ENCODE data around the gene MANSC1. TPM values are rescaled to one million over a fixed set of nuclear protein-coding genes. Genes with fewer than 3 reads are reported as not detected.
"Not testable (repeated sequence)": the region's sequence is repeated elsewhere in the genome, so short reads cannot be mapped to it uniquely, and the experiment has no call there.

MANSC1 gene
- polyA plus RNA-seq, 1 donor: 30.1 TPM

DNA sequence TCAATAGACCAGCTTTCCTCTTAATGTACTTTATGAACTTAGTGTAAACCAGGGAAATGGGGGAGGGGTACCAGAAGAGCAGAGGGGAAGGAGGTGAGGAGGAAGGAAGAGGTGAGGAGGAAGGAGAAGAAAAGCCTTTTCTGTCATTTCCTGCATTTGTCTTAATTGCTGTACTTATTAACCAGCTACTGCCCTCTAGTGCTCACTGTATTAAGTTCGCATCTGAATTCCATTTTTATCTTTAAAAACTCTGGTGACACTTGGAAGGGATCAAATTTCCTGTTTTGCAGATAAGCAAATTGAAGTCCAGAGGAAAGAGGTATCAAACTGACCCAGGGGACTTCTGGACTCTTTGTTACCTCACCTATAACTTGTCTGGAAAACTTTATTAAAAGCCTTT, 22.2 kb downstream of the MANSC1 start:
- no CpG with 5 or more reads among the region's 1 CpG for WGBS (ENCODE audit: insufficient coverage, low lambda C conversion rate)
- no peaks in the 10 kb centered on the region for H3K9me3 ChIP-seq (ENCODE audit: control insufficient read depth, low read depth, low read length)
- DNase-seq: peak in 1 of 2 donors; percentile 62
- peaks cover 12% of the 10 kb centered on the region for H3K4me1 ChIP-seq (ENCODE audit: control insufficient read depth, insufficient read depth, low read length)
- no peak overlapping the region for H3K27ac ChIP-seq (ENCODE audit: low read length)
- no peaks in the 10 kb centered on the region for H3K27me3 ChIP-seq (ENCODE audit: control insufficient read depth, insufficient read depth, low read length)
- H3K36me3 ChIP-seq (ENCODE audit: control insufficient read depth, insufficient read depth, low read length): peaks cover 8% of the 10 kb centered on the region
- H3K4me3 ChIP-seq (ENCODE audit: low read length): no peak overlapping the region

DNA sequence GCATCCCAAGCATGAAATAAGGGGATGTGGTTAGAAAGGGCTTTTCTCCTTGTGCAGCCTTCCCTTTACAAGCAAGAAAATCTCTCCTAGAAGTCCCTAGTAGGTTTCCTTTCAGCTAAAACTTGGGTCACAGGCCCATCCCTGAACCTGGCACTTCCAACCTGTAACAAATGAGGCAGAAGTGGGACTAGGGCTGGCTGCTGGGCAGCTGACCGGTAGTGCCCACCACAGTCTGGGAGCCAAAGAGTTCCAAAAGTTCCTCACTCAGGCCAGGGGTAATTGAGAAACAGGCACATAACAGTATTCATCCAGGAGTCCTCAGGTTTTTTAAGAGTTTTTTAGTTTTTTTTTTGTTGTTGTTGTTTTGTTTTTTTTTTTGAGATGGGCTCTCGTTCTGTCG, 23.8 kb downstream of the MANSC1 start:
- peaks cover 2% of the 10 kb centered on the region for H3K4me1 ChIP-seq (ENCODE audit: control insufficient read depth, insufficient read depth, low read length)
- H3K9me3 ChIP-seq (ENCODE audit: control insufficient read depth, low read depth, low read length): no peaks in the 10 kb centered on the region
- H3K27ac ChIP-seq (ENCODE audit: low read length): no peak overlapping the region
- no peak overlapping the region for H3K4me3 ChIP-seq (ENCODE audit: low read length)
- no peak for DNase-seq
- H3K27me3 ChIP-seq (ENCODE audit: control insufficient read depth, insufficient read depth, low read length): no peaks in the 10 kb centered on the region
- H3K36me3 ChIP-seq (ENCODE audit: control insufficient read depth, insufficient read depth, low read length): peaks cover 8% of the 10 kb centered on the region
- WGBS (ENCODE audit: insufficient coverage, low lambda C conversion rate): no CpG with 5 or more reads among the region's 3 CpGs

GRCh38 chr12:12323591-12323990, 26.5 kb downstream of the MANSC1 start:
- Histone ChIP-seq H3K36me3 (ENCODE audit: control insufficient read depth, insufficient read depth, low read length) (no peaks in the 10 kb centered on the region), H3K4me3 (ENCODE audit: low read length) (no peak overlapping the region), H3K9me3 (ENCODE audit: control insufficient read depth, low read depth, low read length) (no peaks in the 10 kb centered on the region), H3K27me3 (ENCODE audit: control insufficient read depth, insufficient read depth, low read length) (no peaks in the 10 kb centered on the region), H3K4me1 (ENCODE audit: control insufficient read depth, insufficient read depth, low read length) (peaks cover 17% of the 10 kb centered on the region), H3K27ac (ENCODE audit: low read length) (no peak overlapping the region)
- 100% methylated on average over 5 of the region's 9 CpGs for WGBS (ENCODE audit: insufficient coverage, low lambda C conversion rate)
- DNase-seq: no peak

- Histone ChIP-seq H3K4me1 (ENCODE audit: control insufficient read depth, insufficient read depth, low read length) (peaks cover 17% of the 10 kb centered on the region), H3K27ac (ENCODE audit: low read length) (no peak overlapping the region), H3K36me3 (ENCODE audit: control insufficient read depth, insufficient read depth, low read length) (no peaks in the 10 kb centered on the region), H3K9me3 (ENCODE audit: control insufficient read depth, low read depth, low read length) (no peaks in the 10 kb centered on the region), H3K27me3 (ENCODE audit: control insufficient read depth, insufficient read depth, low read length) (no peaks in the 10 kb centered on the region), H3K4me3 (ENCODE audit: low read length) (no peak overlapping the region)
- WGBS (ENCODE audit: insufficient coverage, low lambda C conversion rate): no CpG with 5 or more reads among the region's 4 CpGs
- DNase-seq: no peak
These were observed 26.9 kb downstream of the MANSC1 start for GRCh38 chr12:12323118-12323517.

- DNase-seq: peak in 1 of 2 donors; percentile 10
- H3K27me3 ChIP-seq (ENCODE audit: control insufficient read depth, insufficient read depth, low read length): no peaks in the 10 kb centered on the region
- H3K9me3 ChIP-seq (ENCODE audit: control insufficient read depth, low read depth, low read length): no peaks in the 10 kb centered on the region
- peaks cover 32% of the 10 kb centered on the region for H3K4me1 ChIP-seq (ENCODE audit: control insufficient read depth, insufficient read depth, low read length)
- 70% methylated on average over 2 of the region's 9 CpGs for WGBS (ENCODE audit: insufficient coverage, low lambda C conversion rate)
- peak overlapping the region; percentile 17 for H3K27ac ChIP-seq (ENCODE audit: low read length)
- no peaks in the 10 kb centered on the region for H3K36me3 ChIP-seq (ENCODE audit: control insufficient read depth, insufficient read depth, low read length)
- H3K4me3 ChIP-seq (ENCODE audit: low read length): no peak overlapping the region
These were observed 30.4 kb downstream of the MANSC1 start for GRCh38 chr12:12319451-12320183.

GRCh38 chr12:12315838-12316237, 34.2 kb downstream of the MANSC1 start:
- H3K36me3 ChIP-seq (ENCODE audit: control insufficient read depth, insufficient read depth, low read length): no peaks in the 10 kb centered on the region
- H3K9me3 ChIP-seq (ENCODE audit: control insufficient read depth, low read depth, low read length): no peaks in the 10 kb centered on the region
- peak overlapping the region; percentile 39 for H3K27ac ChIP-seq (ENCODE audit: low read length)
- peak in 1 of 2 donors; percentile 47 for DNase-seq
- H3K4me1 ChIP-seq (ENCODE audit: control insufficient read depth, insufficient read depth, low read length): peaks cover 39% of the 10 kb centered on the region
- H3K27me3 ChIP-seq (ENCODE audit: control insufficient read depth, insufficient read depth, low read length): no peaks in the 10 kb centered on the region
- H3K4me3 ChIP-seq (ENCODE audit: low read length): no peak overlapping the region

- peaks cover 33% of the 10 kb centered on the region for H3K4me1 ChIP-seq (ENCODE audit: control insufficient read depth, insufficient read depth, low read length)
- not testable (repeated sequence) for H3K36me3 ChIP-seq (ENCODE audit: control insufficient read depth, insufficient read depth, low read length); DNase-seq; H3K27ac ChIP-seq (ENCODE audit: low read length); H3K4me3 ChIP-seq (ENCODE audit: low read length); H3K27me3 ChIP-seq (ENCODE audit: control insufficient read depth, insufficient read depth, low read length); H3K9me3 ChIP-seq (ENCODE audit: control insufficient read depth, low read depth, low read length)
- no CpG with 5 or more reads among the region's 10 CpGs for WGBS (ENCODE audit: insufficient coverage, low lambda C conversion rate)
These were observed 39.3 kb downstream of the MANSC1 start for GRCh38 chr12:12310695-12311094.

- 100% methylated on average over 4 of the region's 7 CpGs for WGBS (ENCODE audit: insufficient coverage, low lambda C conversion rate)
- no peak overlapping the region for H3K27ac ChIP-seq (ENCODE audit: low read length)
These were observed 44.3 kb downstream of the MANSC1 start for GRCh38 chr12:12305568-12306300.

DNA sequence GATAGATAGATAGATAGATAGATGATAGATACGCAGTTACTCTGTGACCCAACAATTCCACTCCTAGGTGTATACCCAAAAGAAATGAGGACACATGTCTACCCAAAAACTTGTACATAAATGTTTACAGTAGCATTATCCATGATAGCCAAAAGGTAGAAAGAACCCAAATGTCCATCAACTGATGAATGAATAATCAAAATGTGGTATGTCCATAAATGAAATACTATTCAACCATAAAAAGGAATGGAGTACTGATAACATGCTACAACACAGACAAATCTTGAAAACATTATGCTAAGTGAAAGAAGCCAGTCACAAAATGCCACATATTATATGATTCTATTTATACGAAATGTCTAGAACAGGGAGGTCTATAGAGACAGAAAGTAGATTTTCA, 47.1 kb downstream of the MANSC1 start:
- Histone ChIP-seq H3K27ac (ENCODE audit: low read length) (no peak overlapping the region), H3K4me1 (ENCODE audit: control insufficient read depth, insufficient read depth, low read length) (no peaks in the 10 kb centered on the region), H3K4me3 (ENCODE audit: low read length) (no peak overlapping the region), H3K9me3 (ENCODE audit: control insufficient read depth, low read depth, low read length) (no peaks in the 10 kb centered on the region), H3K27me3 (ENCODE audit: control insufficient read depth, insufficient read depth, low read length) (no peaks in the 10 kb centered on the region), H3K36me3 (ENCODE audit: control insufficient read depth, insufficient read depth, low read length) (no peaks in the 10 kb centered on the region)
- DNase-seq: no peak
- WGBS (ENCODE audit: insufficient coverage, low lambda C conversion rate): 100% methylated on average over 1 of the region's 2 CpGs

More at GRCh38 chr12:12305568-12306300, 44.3 kb downstream of the MANSC1 start:
- Histone ChIP-seq H3K4me1 (ENCODE audit: control insufficient read depth, insufficient read depth, low read length) (peaks cover 14% of the 10 kb centered on the region), H3K27me3 (ENCODE audit: control insufficient read depth, insufficient read depth, low read length) (no peaks in the 10 kb centered on the region), H3K9me3 (ENCODE audit: control insufficient read depth, low read depth, low read length) (no peaks in the 10 kb centered on the region), H3K4me3 (ENCODE audit: low read length) (no peak overlapping the region), H3K36me3 (ENCODE audit: control insufficient read depth, insufficient read depth, low read length) (no peaks in the 10 kb centered on the region)
- DNase-seq: no peak

DNA sequence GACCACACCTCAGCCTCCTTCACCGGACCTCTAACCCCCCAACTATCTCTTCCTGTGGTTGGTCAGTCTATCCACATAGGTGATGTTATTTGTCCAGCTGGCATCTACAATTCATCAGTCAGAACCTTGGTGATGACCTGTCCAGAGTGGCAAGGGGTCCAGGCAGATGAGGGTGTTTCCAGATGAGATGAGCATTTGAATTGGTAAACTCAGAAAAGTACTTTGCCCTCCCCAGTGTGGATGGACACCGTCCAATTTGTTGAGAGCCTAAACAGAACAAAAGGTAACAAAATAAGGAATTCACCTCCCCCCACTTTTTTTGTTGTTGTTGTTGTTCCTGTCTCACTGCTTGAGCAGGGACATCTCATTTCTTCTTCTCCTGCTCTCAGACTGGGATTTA, 48.9 kb downstream of the MANSC1 start:
- no peak for DNase-seq
- Histone ChIP-seq H3K9me3 (ENCODE audit: control insufficient read depth, low read depth, low read length) (no peaks in the 10 kb centered on the region), H3K4me1 (ENCODE audit: control insufficient read depth, insufficient read depth, low read length) (no peaks in the 10 kb centered on the region), H3K27me3 (ENCODE audit: control insufficient read depth, insufficient read depth, low read length) (no peaks in the 10 kb centered on the region), H3K27ac (ENCODE audit: low read length) (no peak overlapping the region), H3K4me3 (ENCODE audit: low read length) (no peak overlapping the region), H3K36me3 (ENCODE audit: control insufficient read depth, insufficient read depth, low read length) (no peaks in the 10 kb centered on the region)
- WGBS (ENCODE audit: insufficient coverage, low lambda C conversion rate): no CpG with 5 or more reads among the region's 2 CpGs

Measured in large intestine (tissue), 3 donors.